Measurements from ENCODE around the gene PLA2R1.

The PLA2R1 gene

DNA sequence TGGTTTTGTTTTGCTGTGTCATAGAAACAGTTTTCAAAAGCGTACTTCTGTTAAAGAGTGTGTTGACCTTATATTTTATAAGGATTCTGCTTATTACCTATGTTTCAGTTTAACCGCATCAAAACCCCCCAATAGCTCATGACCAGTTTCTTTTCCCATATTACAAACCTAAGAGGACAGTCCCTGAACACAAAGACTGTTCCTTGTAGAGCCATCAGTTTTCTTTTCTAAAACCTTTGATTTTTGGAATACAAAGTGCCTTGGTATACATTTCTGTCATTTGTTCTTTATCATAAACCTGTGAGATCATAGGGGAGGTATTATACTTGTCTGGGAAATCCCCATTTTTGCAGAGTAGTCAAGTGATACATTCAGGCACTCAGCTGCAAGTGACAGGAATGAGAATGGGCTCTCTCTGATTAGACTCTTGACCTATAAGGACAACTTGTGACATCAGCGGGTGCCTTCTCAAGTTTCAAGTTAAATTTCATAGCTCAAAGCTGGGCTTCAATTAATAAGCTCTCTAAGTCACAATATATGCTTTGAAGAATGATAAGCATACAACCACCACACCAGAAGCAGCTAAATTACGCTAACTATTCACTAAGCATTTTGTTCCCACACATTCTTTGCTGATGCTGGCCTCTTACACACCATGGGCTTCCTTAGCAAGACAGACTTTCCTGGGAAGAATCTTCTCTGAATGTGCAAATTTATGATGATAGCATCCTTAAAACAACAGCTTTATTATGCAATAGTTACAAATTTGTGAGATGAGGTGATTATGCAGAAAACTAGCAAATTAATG is 167.0 kb downstream of the PLA2R1 start:
- DNase-seq (ENCODE audit: low read depth) = no peak

DNA sequence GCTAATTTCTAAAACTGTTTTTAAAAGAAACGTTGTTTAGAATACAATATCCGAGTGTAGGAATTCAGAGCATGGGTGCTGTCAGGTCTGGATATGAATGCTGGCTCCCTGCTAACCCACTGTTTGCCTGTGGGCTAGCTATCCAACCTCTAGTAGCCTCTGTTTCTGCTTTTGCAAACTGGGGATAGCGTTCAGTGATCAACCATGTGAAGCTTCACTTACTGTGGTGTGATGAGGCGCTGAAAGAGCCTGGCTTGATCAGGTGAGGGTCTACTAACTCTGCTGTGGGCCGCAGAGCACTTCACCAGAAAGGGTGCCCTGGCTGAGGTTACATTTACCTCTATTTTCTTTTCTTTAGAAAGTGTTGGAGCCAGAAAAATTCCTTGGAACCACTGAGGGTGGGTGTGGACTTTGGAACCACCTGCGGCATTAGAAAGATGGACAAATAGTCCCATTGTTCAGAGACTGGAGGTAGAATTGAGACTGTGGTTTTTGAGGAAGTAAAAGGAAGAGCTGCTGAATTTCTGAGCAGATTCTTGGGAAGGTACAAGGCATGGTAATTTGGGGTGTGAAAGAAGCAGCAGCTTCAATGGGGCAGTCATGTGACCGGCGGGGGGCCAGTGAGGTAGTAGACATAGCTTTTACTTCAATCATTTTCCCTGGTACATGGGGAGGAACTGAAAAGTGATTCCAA is 168.1 kb downstream of the PLA2R1 start:
- no peak for DNase-seq (ENCODE audit: low read depth)

- no peak for DNase-seq (ENCODE audit: low read depth)
Observed at GRCh38 chr2:159892990-159893810, 169.2 kb downstream of the PLA2R1 start.

- DNase-seq (ENCODE audit: low read depth) = no peak
Observed at GRCh38 chr2:159891917-159892730, 170.3 kb downstream of the PLA2R1 start.

DNA sequence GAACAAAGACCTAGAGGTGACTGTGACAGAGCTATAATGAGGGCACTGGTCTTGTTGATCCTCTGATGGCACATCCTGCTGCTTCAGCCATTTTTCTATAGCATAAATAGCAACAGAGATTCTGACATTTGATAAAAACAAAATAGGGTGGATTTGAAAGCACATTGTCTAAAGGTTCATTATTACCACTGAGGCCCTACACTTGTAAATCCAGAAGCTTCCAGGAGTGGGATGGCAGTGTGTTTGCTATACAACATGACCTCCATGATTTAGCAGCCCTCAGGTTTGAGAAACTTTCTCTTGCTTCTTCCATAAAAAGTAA is 171.2 kb downstream of the PLA2R1 start:
- DNase-seq (ENCODE audit: low read depth) = no peak

DNA sequence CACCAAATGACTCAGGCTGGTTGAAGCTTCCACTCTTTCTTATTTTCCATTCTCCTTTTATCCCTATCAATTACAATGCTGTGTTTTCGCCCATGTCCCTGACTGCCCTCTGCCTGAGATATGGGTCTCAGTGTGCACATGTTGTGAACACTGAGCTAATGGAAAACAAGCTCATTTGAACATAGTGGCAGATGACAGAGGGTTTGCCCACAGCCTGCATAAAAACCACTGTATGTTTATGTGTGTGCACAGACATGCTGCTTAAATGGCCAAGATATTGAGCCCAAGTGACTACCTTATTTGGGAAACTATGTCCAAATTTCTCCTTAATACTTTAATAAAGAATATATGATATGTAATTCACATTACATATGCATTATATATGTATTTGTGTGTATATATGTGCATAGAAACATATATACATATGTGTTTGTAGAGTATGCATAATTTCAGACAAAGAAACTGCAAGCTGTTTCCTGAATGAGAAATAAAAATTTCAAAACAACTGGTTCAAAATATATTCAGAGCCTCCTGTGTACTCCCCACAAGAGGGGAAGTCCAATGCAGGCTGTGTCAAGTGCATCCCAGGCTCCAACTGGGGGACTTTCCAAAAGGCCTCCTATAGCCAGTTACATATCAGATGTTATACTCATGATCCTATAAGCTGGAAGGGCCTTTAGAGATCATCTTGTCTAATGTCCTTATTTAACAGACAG is 171.7 kb downstream of the PLA2R1 start:
- DNase-seq (ENCODE audit: low read depth) = no peak

DNA sequence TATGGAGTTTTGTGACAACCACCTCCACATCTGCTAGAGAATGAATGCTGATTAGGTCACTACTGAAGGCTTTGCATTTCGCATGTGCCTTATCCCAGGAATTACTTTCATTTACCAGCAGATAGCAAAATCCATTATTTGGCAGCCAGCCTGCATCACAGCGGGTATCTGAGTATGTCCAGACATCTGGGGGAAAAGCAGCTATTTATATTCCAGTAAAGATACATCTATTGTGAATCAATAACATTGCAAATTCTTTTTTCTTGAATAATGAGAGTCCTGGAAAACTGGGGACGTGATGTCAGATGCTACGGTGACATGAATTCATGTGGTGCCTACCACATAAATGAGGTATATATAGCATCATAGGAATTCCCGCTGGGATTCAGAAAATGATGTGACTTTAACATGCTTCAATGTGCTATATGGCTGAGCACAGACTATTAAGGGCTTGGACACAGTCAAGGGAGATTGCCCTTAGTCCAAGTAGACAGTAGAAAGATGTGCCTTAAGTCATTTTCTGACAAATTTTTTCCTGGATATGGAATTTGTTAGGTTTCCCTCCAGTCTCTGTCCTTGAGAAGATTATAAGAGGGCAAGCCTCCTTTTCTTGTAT is 180.2 kb downstream of the PLA2R1 start:
- DNase-seq (ENCODE audit: low read depth) = no peak

Measured in activated T-helper 9 cell treated with anti-CD3 and anti-CD28 coated beads, Interleukin-2, amount 50 U/mL, for 16 hours (primary cell).